Measurements from ENCODE around the gene ACTR3C.

ACTR3C gene

DNA sequence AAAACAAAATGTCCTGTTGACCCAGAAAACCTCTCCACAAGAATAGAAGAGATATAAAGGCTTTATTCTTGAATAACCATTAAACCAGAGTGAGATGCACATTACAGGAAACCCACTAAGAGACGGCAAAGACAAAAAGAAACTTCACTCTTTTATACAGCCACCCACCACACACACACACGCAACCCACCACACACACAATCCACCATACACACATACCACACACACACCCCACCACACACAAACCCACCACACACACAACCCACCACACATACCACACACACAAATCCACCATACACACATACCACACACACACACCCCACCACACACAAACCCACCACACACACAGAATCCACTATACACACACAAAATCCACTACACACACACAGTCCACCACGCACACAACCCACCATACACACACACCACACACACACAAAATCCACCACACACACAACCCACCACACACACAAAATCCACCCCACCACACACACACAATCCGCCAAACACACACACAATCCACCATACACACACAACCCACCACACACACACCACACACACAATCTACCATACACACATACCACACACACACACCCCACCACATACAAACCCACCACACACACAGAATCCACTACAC is 35.8 kb upstream of the ACTR3C start:
- no peak for DNase-seq

GRCh38 chr7:150358433-150358832 is 35.1 kb upstream of the ACTR3C start:
- DNase-seq: no peak

GRCh38 chr7:150357771-150358427 is 34.6 kb upstream of the ACTR3C start:
- no peak for DNase-seq

- no peak for DNase-seq
These were observed 33.9 kb upstream of the ACTR3C start for GRCh38 chr7:150357270-150357669.

GRCh38 chr7:150356265-150356897 is 33.0 kb upstream of the ACTR3C start:
- DNase-seq: no peak

DNA sequence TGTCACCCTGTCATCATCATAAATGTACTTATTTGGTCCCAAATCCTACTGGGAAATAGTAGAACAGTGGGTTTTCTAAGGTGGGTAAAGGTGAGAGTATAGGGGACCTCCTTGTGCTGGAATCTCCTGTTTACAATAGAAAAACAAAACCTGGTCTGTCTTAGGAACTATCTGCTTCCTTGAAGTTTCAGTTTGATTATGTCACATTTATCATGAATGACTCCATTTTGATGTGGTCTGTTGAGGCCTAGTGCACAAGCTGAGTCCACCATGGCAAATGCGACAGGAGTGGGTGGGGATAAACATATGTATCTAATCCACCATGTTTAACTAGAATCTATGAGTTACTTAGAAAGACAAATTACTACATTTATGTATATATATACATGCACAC is 32.3 kb upstream of the ACTR3C start:
- DNase-seq: no peak

- DNase-seq: no peak
These were observed 28.3 kb upstream of the ACTR3C start for GRCh38 chr7:150351587-150352194.

DNA sequence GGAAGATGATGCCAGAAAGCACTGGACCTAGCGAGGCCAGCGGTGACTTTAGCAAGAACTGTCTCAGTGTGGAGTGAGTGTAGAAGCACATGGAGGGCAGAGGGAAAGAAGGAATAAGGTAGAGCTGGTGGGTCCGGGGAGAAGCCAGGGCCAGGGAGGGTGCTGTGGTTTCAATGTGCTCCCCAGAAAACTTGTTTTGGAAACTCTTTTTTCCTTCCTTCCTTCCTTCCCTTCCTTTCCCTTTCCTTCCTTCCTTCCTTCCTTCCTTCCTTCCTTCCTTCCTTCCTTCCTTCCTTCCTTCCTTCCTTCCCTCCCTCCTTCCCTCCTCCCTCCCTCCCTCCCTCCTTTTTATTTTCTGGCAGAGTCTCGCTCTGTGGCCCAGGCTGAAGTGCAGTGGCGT is 23.6 kb upstream of the ACTR3C start:
- DNase-seq: no peak

- DNase-seq: no peak
These were observed 21.7 kb upstream of the ACTR3C start for GRCh38 chr7:150345012-150345411.

GRCh38 chr7:150344299-150344698 is 21.0 kb upstream of the ACTR3C start:
- DNase-seq: no peak

DNA sequence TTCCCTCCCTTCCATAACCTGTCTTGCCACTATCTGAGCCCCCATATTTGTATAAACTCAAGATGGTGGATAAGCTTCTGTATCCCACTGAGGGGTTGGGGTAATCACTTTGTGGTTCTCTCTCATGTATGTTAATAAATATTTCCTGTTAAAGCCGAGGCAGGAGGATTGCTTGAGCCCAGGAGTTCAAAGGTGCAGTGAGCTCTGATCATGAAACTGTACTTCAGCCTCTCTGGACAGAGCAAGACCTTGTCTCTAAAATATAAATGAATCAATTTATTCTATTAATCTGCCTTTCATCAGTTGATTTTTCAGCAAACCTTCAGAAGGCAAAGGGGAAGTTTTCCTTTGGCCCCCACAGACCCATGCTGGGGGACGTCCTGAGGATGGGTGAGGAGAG is 19.9 kb upstream of the ACTR3C start:
- no peak for DNase-seq

- no peak for DNase-seq
These were observed 18.7 kb upstream of the ACTR3C start for GRCh38 chr7:150342121-150342408.

DNA sequence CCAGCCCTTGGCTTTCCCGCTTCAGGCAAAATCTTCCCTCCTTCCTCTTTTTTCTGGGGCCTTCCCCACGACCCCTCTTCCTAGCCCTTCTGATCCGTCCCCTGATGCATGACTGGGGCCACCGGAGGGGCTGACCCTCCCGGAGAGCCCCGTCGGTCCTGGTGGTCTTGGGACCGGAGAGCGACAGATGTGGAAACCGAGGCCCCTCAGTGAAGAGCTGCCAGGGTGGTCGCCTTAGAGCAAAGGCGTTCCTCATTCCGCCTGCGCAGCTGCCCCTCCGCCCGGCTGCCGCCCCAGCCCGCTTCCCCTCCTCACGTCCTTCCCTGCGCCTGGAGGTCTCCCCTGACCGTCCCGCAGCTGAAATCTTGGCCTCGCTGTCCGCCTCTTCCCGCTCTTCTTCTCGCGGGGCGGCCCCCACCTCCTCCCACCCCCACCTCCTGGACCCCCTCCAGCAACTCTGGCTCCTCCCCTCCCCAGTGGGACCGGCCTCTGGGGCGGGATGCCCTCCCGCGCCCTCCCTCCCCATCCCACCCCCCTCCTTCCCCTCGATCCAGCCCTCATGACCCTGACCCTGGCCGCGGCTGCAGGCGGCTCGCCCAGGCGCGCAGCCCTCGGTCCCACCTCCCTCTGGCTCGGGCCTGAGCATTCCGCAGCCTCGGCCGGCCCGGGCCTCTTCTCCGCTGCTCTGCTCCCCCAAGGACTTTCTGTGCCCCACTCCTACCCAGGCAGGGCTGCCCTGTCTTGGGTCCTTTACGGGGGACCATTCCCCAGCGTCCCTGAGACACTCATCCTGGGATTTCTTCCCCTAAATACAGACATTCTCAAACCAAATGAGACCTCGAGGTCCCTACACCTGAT is 18.1 kb upstream of the ACTR3C start, which contains the start of gene RARRES2:
RARRES2 (minus strand) TSS at position 367 of the 858 bp plus-strand sequence. CDS start 1,020 bp downstream, outside the sequence.
- DNase-seq: no peak

DNA sequence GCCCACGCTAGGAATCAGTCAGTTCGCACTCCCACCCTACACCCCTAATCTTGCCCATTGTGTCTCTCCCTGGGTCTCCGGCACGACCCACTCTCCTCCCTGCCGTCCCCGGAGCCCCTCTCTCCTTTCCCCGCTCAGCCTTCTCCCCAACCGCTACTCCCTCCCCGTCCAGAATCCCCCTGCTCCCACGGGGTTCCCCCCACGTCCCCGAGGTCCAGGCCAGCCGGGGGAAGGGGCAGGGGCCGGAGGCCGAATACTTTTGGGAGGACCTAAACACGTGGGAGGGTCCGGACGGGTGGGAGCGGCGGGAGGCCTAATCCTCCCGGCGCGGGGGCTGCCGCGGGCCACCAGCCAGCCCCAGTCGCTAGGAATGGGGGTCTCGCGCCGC is 17.5 kb upstream of the ACTR3C start:
- DNase-seq: no peak

GRCh38 chr7:150340024-150340749 is 16.8 kb upstream of the ACTR3C start:
- no peak for DNase-seq

DNA sequence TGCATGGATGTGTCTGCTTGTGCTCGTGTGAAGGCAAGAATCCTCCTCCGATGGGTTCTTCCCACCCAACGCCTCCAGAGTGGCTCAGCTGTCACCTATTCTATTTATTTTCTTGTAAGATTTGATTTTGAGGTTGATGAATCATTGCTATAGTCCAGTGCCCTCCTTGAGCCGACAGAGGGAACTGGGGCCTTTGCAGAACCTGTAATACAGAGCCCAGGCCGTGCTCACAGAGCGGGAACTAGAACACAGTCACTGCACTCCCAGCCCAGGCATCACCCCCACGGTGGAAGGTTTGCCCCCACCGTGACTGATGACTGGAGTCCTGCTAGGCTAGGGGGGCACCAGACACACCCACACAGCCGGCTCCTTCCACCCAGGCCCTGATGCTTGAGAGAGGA is 16.1 kb upstream of the ACTR3C start:
- no peak for DNase-seq

- DNase-seq: no peak
These were observed 15.0 kb upstream of the ACTR3C start for GRCh38 chr7:150338166-150338829.

GRCh38 chr7:150337659-150338081 is 14.3 kb upstream of the ACTR3C start:
- DNase-seq: no peak

DNA sequence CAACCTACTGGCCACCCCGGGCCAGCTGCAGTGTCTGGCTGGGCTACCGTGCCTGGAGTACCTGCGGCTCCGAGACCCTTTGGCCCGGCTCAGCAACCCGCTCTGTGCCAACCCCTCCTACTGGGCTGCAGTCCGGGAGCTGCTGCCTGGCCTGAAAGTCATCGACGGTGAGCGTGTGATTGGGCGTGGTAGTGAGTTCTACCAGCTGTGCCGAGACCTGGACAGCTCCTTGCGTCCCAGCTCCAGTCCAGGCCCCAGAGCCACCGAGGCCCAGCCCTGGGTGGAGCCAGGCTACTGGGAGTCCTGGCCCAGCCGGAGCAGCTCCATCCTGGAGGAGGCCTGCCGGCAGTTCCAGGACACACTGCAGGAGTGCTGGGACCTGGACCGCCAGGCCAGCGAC is 13.8 kb upstream of the ACTR3C start:
- DNase-seq: no peak

DNA sequence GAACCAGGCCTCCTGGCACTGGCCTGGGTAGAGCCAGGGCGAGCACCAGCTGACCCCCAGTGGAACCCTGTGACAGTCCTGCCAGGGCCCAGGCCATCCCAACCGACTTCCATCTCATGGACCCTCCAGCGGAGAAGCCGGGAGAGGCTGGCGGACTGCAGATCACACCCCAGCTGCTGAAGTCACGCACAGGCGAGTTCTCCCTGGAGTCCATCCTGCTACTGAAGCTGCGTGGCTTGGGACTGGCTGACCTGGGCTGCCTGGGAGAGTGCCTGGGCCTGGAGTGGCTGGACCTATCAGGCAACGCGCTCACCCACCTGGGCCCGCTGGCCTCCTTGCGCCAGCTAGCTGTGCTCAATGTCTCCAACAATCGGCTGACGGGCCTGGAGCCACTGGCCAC is 13.4 kb upstream of the ACTR3C start:
- no peak for DNase-seq

DNA sequence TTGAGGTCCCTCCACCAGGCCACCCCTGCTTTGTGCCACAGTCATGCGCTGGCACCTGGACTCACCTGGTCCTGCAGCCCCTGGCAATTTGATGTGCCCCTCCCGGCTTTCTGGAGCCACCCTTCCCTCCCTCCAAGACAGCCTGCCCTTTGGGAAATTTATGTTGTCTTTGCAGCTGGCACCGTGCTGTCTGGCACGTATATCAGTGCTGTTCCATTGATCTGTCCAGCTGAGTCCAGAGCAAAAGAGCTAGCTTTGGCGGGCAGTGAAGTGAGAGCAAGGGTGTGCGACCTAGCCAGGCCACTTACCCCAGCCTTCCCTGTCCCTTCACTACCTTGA is 12.4 kb upstream of the ACTR3C start:
- DNase-seq: no peak

All from cerebellar nuclear complex (tissue), 1 donor.